Right ventricle myocardium superior (tissue), 1 donor: Measurements from ENCODE around the gene P3H1. TPM values are rescaled to one million over a fixed set of nuclear protein-coding genes. Genes with fewer than 3 reads are reported as not detected.
"Not testable (repeated sequence)": the region's sequence is repeated elsewhere in the genome, so short reads cannot be mapped to it uniquely, and the experiment has no call there.

Experiments
- ATAC-seq: fragments of 200-7000 bp; cut with Tn5 transposase; one replicate; pipeline ENCODE4 v1.9.1; 2020; ENCODE audit warnings: mild to moderate bottlenecking; ENCODE audit not compliant: poor library complexity
- DNase-seq: peaks from one replicate; pipeline ENCODE4 v3.0.0-alpha.2; 2020
- intact Hi-C: fragments of 100-400 bp; cut with DNase I; formaldehyde crosslinking; loops from one replicate; pipeline ENCODE4 v1.11.2; 2022
- long read RNA-seq: library from polyadenylated mRNA; unstranded; transcript quantifications from one replicate; pipeline ENCODE4 v2.0.0, GENCODE V29; 2021
- total RNA-seq: library from RNA; stranded (reverse); fragmentation: NEBNext Ultra II Directional; extraction: Animal tissue kit (Norgen Biotek cat#: 25700); gene quantifications from one replicate; pipeline ENCODE4 v1.2.1, GENCODE V29; 2021
- donor health status: DM: no; HTN: yes; CAD: no; lungs with severe emphysema.

Gene P3H1
- 6.7 TPM for total RNA-seq
- long read RNA-seq, transcript P3H1-202 (15 exons, 2,585 nt) = major isoform, 9 of 21 reads
- long read RNA-seq, partial matches to known transcripts = 2 of 21 reads
- long read RNA-seq, other reads (novel, unspliced or antisense) = 4 of 21 reads

DNA sequence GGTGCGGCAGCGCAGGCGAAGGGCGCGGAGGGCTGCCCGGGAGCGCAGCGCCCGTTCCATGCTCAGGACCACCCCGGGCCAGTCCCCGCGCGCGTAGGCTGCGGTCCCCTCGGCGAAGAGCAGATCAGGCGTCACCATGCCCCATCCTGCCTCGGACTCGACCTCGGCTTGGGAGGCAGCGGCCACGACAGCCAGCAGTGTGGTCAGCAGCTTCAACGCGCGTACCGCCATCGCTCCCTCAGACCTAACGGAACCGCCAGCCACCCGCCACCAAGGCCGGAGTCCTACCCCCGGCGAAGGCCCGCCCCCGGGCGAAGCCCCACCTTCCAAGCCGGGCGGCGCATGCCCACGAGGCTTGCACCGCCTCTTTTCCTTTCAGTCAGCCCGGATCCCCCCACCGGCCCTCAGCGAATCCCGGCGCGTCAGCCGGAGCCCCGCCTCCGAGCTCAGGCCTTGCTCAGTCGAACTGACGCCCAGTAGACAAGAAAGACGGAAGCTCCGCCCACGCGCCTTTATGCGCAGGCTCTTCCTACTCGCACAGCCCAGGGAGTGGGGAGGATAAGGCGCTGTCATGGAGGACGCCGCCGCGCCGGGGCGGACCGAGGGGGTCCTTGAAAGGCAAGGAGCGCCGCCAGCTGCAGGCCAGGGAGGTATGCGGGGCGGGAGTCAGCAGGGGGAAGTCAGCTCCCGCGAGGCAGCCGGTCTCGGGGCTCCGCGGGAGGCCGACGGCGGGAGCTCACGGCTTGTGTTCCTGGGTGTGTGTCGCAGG lies at the start of gene P3H1, which contains the start of gene C1orf50:
Gene P3H1 (minus strand): TSS at position 288 of the 769 bp plus-strand sequence. CDS start 57 bp downstream, at position 231.
Gene C1orf50 (plus strand): TSS at position 509 of the 769 bp plus-strand sequence. CDS start 63 bp downstream, at position 572.
- intact Hi-C loops = no loop called here
- ATAC-seq = peak; percentile 96
- peak; percentile 100 for DNase-seq

- DNase-seq (no peak), ATAC-seq (no peak)
- intact Hi-C loops = no loop called here
Measured at GRCh38 chr1:42815941-42816584, 49.2 kb upstream of the P3H1 start.

DNA sequence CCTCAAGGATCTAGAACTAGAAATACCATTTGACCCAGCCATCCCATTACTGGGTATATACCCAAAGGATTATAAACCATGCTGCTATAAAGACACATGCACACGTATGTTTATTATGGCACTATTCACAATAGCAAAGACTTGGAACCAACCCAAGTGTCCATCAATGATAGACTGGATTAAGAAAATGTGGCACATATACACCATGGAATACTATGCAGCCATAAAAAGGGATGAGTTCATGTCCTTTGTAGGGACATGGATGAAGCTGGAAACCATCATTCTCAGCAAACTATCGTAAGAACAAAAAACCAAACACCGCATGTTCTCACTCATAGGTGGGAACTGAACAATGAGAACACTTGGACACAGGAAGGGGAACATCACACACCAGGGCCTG lies 48.0 kb upstream of the P3H1 start:
- intact Hi-C loops, ATAC-seq, DNase-seq: not testable (repeated sequence)

DNA sequence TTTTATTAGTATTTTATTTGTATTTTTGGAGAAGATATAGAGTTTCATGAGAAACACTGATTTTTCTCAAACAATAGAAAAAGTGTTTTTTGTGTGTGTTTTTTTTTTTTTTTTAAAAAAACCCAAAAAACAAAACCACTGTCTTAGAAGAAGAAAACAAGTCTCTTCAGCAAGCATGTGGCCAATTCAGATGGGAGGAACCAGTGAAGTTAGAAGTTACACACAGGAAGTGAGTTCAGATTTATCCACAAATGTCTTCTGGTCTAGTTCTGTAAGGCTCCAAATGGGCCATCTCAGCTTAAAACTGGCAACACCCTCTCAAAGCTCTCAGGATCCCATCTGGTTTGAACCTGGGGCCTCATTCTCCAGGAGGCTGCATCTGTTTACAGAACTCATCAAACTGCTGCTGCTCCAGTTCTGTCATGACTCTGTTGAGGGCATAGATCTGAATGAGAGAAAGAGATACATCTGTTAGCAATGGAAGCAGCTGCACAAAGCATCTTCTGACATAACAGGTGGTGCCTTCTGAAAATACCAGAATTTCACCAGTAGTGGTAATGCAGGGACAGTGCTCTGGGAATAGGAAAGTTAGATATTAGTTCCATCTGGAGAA lies 40.3 kb upstream of the P3H1 start:
- intact Hi-C loops = no loop called here
- ATAC-seq (no peak), DNase-seq (no peak)

GRCh38 chr1:42806593-42806992 lies 39.8 kb upstream of the P3H1 start:
- DNase-seq (no peak), ATAC-seq (no peak)
- intact Hi-C loops = no loop called here

GRCh38 chr1:42806171-42806570 lies 39.3 kb upstream of the P3H1 start:
- ATAC-seq (no peak), DNase-seq (no peak)
- intact Hi-C loops = no loop called here

DNA sequence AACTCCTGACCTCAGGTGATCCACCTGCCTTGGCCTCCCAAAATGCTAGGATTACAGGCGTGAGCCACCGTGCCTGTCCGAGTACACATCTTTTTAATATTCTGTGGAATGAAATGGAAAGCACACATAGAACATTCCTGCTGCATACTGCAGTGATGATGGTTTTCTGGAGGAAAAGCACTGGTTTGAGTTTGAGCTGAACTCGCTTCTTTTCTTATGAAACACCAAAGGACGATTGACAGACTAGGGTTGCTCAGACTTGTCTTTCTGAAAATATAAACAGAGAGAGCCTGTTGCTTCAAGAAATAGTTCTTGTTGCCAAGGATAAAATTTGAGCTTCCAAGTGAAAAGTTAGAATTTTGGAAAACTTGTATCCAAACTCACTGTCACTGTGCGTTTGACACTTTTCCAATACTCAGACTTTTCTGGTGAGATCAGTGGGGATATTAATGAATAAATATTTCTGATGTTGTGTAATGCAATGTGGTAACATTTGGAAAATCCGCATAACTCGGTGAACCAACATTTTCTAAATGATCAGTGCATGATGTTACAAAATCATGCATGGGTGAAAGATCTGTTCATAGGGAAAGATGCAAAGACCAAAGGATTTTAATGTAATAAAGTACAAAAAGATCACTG lies 35.1 kb upstream of the P3H1 start:
- ATAC-seq (no peak), DNase-seq (no peak)

GRCh38 chr1:42797979-42798378 lies 31.2 kb upstream of the P3H1 start:
- intact Hi-C loops = no loop called here
- no peak for DNase-seq
- ATAC-seq = no peak

More for the DNA sequence above, 35.1 kb upstream of the P3H1 start:
- intact Hi-C loops = no loop called here

GRCh38 chr1:42797414-42797813 lies 30.6 kb upstream of the P3H1 start:
- ATAC-seq (no peak), DNase-seq (no peak)
- intact Hi-C loops = no loop called here

DNA sequence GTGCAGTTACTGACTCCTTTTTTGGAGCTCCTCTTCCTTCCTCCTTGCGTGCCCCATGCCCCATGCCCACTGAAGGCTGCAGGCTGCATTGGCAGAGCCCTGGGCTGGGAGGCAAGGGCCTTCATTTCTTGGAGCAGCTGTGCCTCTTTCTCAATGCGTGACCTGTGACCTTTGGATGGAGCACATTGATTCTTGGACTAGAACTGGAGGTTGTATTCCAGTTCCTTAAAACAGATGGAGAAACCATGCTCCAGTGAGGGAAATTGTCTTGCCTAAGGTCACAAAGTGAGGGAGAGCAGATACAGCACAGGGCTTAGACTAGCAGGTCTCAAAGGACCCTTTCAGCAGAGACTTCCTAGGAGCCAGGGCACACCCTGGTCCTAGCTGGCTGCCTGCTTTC lies 27.0 kb upstream of the P3H1 start:
- DNase-seq (peak; percentile 46), ATAC-seq (no peak)
- intact Hi-C loops = no loop called here

DNA sequence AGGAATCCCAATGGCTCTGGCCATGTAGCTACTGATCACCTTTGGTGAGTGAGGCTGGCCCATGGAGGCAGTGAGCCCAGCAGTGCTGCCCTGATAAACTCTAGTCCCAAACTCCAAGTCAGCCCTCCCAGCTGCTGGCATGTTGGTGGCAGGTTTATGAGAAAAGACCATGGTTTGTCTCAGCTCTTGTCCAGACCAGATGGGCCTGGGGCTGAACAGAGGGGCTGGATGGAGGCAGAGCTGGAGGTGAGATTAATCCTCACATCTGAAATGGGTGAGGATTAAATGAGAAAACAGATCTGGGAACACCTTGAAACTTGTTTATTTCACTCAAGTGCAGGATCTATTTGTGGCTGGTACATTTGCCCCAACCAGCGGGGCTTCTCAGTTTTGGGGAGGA lies 21.2 kb upstream of the P3H1 start:
- DNase-seq (no peak), ATAC-seq (no peak)
- intact Hi-C loops = no loop called here

DNA sequence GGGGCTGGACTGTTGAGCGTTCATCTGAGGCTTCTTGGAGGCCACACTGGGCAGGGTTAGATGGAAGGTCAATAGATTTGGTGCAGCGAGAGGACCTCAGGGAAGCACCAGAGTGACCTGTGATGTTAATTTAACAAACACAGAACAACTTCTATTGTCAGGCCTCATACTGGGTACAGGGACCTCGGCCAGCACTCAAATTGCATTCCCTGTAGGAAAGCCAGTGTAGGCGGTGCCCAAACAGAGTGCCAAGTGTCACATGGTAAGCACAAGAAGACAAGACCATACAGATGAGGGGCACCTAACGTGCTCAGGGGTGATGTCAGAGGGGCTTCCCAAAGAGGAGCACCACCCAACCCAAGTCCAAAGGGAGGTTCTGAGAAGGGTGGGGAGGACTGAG lies 19.3 kb upstream of the P3H1 start:
- ATAC-seq = peak; percentile 26
- no peak for DNase-seq
- intact Hi-C loops = no loop called here

DNA sequence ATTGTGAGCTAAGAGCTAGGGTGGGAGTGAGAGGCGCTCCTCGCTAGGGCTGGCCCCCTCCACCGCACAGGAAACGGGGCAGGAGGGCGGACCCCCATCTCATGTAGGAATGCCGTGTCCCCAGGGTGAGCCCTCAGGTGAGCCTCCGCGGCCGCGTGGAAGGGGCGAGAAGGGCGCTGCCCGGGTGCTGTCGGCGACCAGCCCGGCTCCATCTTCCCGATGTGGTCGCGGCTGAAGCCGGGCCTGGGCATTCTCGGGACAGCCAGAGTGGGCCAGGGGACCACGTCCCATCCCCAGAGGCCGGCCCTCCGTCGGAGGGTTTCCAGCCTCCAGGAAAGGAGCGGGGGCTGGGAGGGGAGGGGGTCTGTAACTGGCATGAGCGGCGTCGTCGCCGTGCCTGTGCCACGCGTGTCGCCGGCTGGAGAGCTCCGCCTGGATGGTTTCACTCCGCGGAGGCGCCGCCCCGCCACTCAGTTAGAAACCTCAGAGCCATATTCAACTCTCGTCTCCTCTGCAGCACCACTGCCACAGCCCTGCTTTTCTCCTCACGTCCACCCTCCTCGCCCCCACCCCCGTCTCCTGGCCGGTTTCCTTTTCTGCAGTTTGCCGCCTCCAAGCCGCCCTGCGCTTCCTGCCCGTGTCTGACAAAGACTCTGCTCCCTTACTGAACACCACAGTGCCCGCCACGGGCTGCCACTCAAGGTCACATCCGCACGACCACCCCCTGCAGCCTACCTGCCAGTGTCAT lies 18.3 kb upstream of the P3H1 start, which contains the start of gene TMEM269:
Gene TMEM269 (plus strand): TSS at position 46 of the 748 bp plus-strand sequence. CDS start 4,903 bp downstream, outside the sequence.
- intact Hi-C loops = no loop called here
- DNase-seq (peak; percentile 55), ATAC-seq (peak; percentile 56)

DNA sequence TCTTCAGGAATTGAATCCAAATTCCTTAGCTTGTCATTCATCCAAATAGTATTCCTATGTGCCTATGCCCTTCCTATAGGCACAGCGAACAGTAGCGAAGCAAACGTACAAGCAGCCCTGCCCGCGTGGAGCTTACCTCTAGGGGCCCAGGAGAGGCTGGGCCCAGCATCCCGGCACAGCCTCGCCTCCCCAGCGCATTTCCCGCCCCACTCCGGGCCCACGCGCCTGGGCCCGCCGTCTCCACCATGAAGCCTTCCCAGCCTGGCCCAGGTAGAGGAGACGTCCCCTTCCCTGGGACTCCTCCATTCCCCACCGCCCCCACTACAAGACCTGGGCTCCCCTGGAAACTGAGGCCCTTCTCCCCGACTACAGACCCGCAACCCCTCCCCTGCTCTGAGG lies 17.7 kb upstream of the P3H1 start:
- intact Hi-C loops = no loop called here
- ATAC-seq (no peak), DNase-seq (no peak)

- intact Hi-C loops = no loop called here
- DNase-seq (no peak), ATAC-seq (no peak)
Measured at GRCh38 chr1:42783092-42783491, 16.3 kb upstream of the P3H1 start.

- intact Hi-C loops = no loop called here
- ATAC-seq (no peak), DNase-seq (no peak)
Measured at GRCh38 chr1:42780176-42780575, 13.3 kb upstream of the P3H1 start.

DNA sequence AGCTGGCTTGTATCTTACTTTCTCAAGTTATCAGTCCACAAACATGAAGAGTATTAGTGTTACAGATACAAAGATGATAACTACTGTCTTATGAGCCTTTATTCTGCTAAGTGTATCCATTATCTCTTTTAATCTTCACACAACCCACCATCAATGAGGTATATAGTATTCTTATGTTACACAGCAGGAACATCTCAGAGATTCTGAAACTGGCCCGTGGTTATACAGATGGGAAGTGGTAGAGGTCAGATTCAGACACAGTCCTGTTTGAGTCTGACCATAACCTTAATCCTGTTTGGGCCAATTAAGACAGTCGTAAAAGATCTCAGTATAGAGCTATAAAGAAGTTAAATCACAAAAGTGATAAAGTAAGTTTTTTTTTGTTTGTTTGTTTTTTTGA lies 12.9 kb upstream of the P3H1 start:
- no peak for ATAC-seq
- no peak for DNase-seq
- intact Hi-C loops = loop anchor here (5.0 kb wide), 1 partner anchor 293 kb away; no protein-coding TSS in a partner anchor

- intact Hi-C loops = loop anchor here (5.0 kb wide), 1 partner anchor 294 kb away; no protein-coding TSS in a partner anchor
- no peak for DNase-seq
- ATAC-seq = peak; percentile 73
Measured at GRCh38 chr1:42777852-42778251, 11.0 kb upstream of the P3H1 start.
